Right atrium auricular region (tissue), 2 donors: Measurements from ENCODE around the gene KCNAB1. TPM values are rescaled to one million over a fixed set of nuclear protein-coding genes. Genes with fewer than 3 reads are reported as not detected.

Experiments used
- DNase-seq: peaks from one replicate; pipeline ENCODE4 v3.0.0-alpha.2; 2019; ENCODE audit warnings: low spot score
- H3K27ac ChIP-seq, 2 donors: fragments of 200-600 bp; sonication (generic); 1 replicate in 1 of 2; 2 replicates in 1 of 2; pipeline ENCODE4 v1.5.1; 2016 to 2019
- H3K27me3 ChIP-seq, 2 donors: fragments of 200-600 bp; sonication (generic); one replicate each; pipeline versions ENCODE4 v1.5.1 to v1.6.0; 2017 to 2019
- H3K36me3 ChIP-seq: fragments of 200-600 bp; sonication (generic); one replicate; pipeline ENCODE4 v1.5.1; 2016
- H3K4me1 ChIP-seq, 2 donors: fragments of 200-600 bp; sonication (generic); one replicate each; pipeline versions ENCODE4 v1.5.1 to v1.6.0; 2017 to 2019
- H3K4me3 ChIP-seq, 2 donors: fragments of 200-600 bp; sonication (generic); 1 replicate in 1 of 2; 2 replicates in 1 of 2; pipeline ENCODE4 v1.5.1; 2017 to 2019; ENCODE audit warnings: mild to moderate bottlenecking in 1 of 2, moderate library complexity in 1 of 2
- H3K9me3 ChIP-seq, 2 donors: fragments of 200-600 bp; sonication (generic); one replicate each; pipeline ENCODE4 v1.5.1; 2019
- total RNA-seq, 2 donors: library from RNA; depleted of rRNA; stranded (reverse); fragments of >200 nt; gene quantifications; one replicate each; pipeline ENCODE4 v1.1.0, GENCODE V29; 2016
- TF ChIP-seq, protein P1 (sequence below), 2 donors: fragments of 200-600 bp; sonication (generic); IDR thresholded peaks; one replicate each; pipeline ENCODE4 v1.5.1; 2019; ENCODE audit warnings: antibody characterized with exemption in 2 of 2

The KCNAB1 gene
- total RNA-seq, 2 donors from 2014 or later = 2.0 to 3.2 TPM

DNA sequence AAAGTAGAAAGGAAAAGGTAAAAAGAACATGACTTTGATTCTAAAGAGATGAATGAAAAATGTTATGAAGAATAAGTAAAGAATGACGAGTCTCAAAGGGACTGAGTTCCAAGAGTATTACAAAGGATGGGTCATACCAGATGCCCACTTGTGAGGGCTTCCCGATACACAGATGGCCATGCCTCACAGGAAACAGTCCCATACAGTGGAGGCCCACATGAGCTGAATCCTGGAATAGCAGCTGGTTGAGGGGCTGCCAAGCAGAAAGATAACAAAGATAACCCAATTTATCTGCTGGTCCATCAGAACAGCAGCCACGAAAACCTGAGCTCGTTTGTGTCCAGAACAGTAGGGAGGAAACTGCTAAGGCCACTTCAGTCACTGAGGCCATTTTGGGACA is 430.9 kb downstream of the KCNAB1 start:
- H3K36me3 ChIP-seq = peaks cover 47% of the 10 kb centered on the region
- no peak for DNase-seq
- H3K27ac ChIP-seq = peak overlapping the region; percentile 25 to 54
- H3K9me3 ChIP-seq = no peaks in the 10 kb centered on the region
- H3K4me1 ChIP-seq = peaks cover 0 to 76% of the 10 kb centered on the region in 2 donors
- TF ChIP-seq, protein P1, sequence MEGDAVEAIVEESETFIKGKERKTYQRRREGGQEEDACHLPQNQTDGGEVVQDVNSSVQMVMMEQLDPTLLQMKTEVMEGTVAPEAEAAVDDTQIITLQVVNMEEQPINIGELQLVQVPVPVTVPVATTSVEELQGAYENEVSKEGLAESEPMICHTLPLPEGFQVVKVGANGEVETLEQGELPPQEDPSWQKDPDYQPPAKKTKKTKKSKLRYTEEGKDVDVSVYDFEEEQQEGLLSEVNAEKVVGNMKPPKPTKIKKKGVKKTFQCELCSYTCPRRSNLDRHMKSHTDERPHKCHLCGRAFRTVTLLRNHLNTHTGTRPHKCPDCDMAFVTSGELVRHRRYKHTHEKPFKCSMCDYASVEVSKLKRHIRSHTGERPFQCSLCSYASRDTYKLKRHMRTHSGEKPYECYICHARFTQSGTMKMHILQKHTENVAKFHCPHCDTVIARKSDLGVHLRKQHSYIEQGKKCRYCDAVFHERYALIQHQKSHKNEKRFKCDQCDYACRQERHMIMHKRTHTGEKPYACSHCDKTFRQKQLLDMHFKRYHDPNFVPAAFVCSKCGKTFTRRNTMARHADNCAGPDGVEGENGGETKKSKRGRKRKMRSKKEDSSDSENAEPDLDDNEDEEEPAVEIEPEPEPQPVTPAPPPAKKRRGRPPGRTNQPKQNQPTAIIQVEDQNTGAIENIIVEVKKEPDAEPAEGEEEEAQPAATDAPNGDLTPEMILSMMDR (IDR thresholded peaks at IDR 0.05) = no peak
- no peak overlapping the region for H3K4me3 ChIP-seq
- no peaks in the 10 kb centered on the region for H3K27me3 ChIP-seq

DNA sequence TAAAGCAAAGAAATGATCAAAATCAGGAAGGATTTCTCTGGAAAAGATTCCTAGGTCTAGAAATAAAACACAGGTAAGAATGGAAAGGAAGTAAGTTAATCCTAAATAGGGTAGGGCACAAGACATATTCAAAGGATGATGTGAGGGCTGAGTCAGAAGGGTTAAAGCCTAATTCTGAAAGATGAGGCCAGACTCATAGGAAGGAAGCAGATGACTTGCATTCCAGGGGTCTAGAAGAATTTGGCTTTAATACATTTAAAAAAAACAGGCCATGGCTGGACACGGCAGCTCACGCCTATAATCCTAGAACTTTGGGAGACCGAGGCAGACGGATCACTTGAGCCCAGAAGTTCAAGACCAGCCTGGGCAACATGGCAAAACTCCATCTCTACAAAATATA is 431.4 kb downstream of the KCNAB1 start:
- peak overlapping the region; percentile 25 to 54 for H3K27ac ChIP-seq
- peaks cover 0 to 74% of the 10 kb centered on the region in 2 donors for H3K4me1 ChIP-seq
- no peaks in the 10 kb centered on the region for H3K27me3 ChIP-seq
- peaks cover 42% of the 10 kb centered on the region for H3K36me3 ChIP-seq
- DNase-seq = no peak
- H3K4me3 ChIP-seq = no peak overlapping the region
- TF ChIP-seq, protein P1 (IDR thresholded peaks at IDR 0.05) = no peak
- H3K9me3 ChIP-seq = no peaks in the 10 kb centered on the region

DNA sequence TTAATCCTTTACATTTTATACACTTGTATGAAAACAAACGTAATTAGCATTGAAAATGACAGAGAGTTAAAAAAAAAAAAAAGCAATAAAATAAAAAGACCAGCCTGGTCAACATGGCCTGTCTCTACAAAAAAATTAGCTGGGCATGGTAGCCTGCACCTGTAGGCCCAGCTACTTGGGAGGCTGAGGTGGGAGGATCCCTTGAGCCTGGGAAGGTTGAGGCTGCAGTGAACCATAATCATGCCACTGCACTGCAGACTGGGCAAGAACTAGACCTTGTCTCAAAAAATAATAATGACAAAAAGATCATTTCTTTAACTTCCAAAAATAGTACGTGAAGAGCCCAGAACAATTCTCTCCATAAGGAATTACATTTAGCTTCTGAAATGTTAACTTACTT is 432.6 kb downstream of the KCNAB1 start:
- Histone ChIP-seq H3K36me3 (peaks cover 33% of the 10 kb centered on the region), H3K9me3 (no peaks in the 10 kb centered on the region), H3K4me3 (no peak overlapping the region), H3K27me3 (no peaks in the 10 kb centered on the region), H3K27ac (peak overlapping the region in 1 of 2 donors; percentile 92), H3K4me1 (peaks cover 0 to 63% of the 10 kb centered on the region in 2 donors)
- TF ChIP-seq, protein P1 (IDR thresholded peaks at IDR 0.05) = no peak
- no peak for DNase-seq

DNA sequence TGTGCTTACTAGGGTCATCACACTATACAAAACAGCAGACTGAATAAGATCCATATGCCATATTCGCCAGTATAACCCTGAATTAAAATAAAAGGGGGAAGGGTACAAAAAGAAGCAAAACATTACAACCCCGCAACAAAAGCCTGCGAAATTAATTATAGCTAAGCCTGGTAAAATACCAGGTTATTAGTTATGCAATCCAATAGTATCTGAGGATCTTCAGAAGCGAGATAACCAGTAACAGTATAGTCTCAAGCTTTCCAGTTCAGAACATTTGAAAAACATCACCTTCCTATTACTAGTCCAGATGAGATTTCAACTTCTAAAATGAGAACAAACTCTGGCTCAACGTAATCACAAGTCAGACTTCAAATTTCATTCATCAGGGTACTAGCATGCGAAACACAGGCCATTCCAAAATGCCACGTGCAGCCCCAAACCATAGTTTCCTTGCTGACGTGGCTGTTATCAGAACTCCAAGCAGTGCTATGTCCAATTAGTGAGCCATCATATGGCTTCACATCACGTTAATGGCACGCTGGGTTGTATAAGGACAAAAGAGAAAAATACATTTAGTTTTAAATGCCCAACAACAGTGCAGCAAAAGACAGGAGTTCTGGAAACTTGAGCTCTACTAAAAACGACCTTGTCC is 433.5 kb downstream of the KCNAB1 start:
- TF ChIP-seq, protein P1 (IDR thresholded peaks at IDR 0.05) = no peak
- H3K4me1 ChIP-seq = peaks cover 0 to 54% of the 10 kb centered on the region in 2 donors
- DNase-seq = no peak
- peaks cover 24% of the 10 kb centered on the region for H3K36me3 ChIP-seq
- no peaks in the 10 kb centered on the region for H3K9me3 ChIP-seq
- H3K4me3 ChIP-seq = peak overlapping the region; percentile 81 to 94
- H3K27me3 ChIP-seq = no peaks in the 10 kb centered on the region
- H3K27ac ChIP-seq = peak overlapping the region; percentile 91 to 92

DNA sequence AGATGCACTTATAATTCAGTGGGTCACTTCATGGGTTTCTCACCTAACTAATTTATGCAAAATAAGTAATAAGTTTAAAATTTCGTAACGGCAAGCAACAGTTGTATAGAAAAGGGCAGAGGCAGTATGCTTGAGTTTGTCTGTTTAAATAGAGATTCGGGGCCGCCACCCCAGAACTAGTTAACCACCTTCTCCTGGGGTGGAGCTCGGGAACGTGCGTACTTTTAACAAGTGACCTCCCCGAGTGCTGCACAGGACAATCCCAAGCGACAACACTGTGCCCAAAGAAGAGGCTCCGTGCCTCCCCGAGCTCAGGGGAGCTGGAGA is 434.1 kb downstream of the KCNAB1 start:
- Histone ChIP-seq H3K9me3 (no peaks in the 10 kb centered on the region), H3K27ac (peak overlapping the region; percentile 91 to 92), H3K27me3 (no peaks in the 10 kb centered on the region), H3K36me3 (peaks cover 20% of the 10 kb centered on the region), H3K4me3 (peak overlapping the region; percentile 81 to 94), H3K4me1 (peaks cover 0 to 51% of the 10 kb centered on the region in 2 donors)
- DNase-seq = no peak
- TF ChIP-seq, protein P1 (IDR thresholded peaks at IDR 0.05) = no peak
